SU-DHL-6 (cell line): ENCODE data around the gene AMOTL1.

Experiments
- H2AFZ ChIP-seq: fragments of 200-600 bp; sonication (generic); 2 replicates; pipeline ENCODE4 v1.6.1; 2014; ENCODE audit warnings: low read depth, mild to moderate bottlenecking, moderate library complexity, mixed read lengths, antibody characterized with exemption, low read length; ENCODE audit not compliant: severe bottlenecking
- H3F3A ChIP-seq: fragments of 200-600 bp; shearing (Covaris generic); 2 replicates; pipeline ENCODE4 v1.6.0; 2016; ENCODE audit warnings: antibody characterized with exemption, mild to moderate bottlenecking; ENCODE audit not compliant: insufficient read depth
- H3K27ac ChIP-seq: fragments of 200-600 bp; sonication (generic); 2 replicates; pipeline ENCODE4 v1.5.1; 2016; ENCODE audit warnings: low read depth, mild to moderate bottlenecking, low read length, moderate library complexity, mixed read lengths
- H3K27me3 ChIP-seq: fragments of 200-600 bp; sonication (generic), shearing (Covaris generic); 2 replicates; pipeline ENCODE4 v1.6.0; 2014; ENCODE audit warnings: mild to moderate bottlenecking, low read length
- H3K36me3 ChIP-seq: fragments of 200-600 bp; sonication (generic); 2 replicates; pipeline ENCODE4 v1.6.1; 2014; ENCODE audit warnings: mild to moderate bottlenecking, low read length, mixed read lengths
- H3K4me2 ChIP-seq: fragments of 300-600, 200-600 bp; shearing (Covaris generic), sonication (generic); 2 replicates; pipeline ENCODE4 v1.6.0; 2014; ENCODE audit warnings: low read length, low read depth, mild to moderate bottlenecking; ENCODE audit not compliant: poor library complexity, severe bottlenecking
- H3K4me3 ChIP-seq: fragments of 200-600 bp; sonication (generic); 2 replicates; pipeline ENCODE4 v1.5.1; 2014; ENCODE audit warnings: antibody characterized with exemption, low read length, mild to moderate bottlenecking, mixed read lengths; ENCODE audit not compliant: insufficient read depth, poor library complexity, severe bottlenecking
- H3K79me2 ChIP-seq: fragments of 200-600 bp; sonication (generic); 2 replicates; pipeline ENCODE4 v1.6.1; 2014; ENCODE audit warnings: mild to moderate bottlenecking, low read length, moderate library complexity; ENCODE audit not compliant: insufficient read depth
- H3K9ac ChIP-seq: fragments of 200-600 bp; sonication (generic); 2 replicates; pipeline ENCODE4 v1.7.0; 2014; ENCODE audit warnings: mild to moderate bottlenecking, low read length
- H3K9me2 ChIP-seq: fragments of 200-600 bp; sonication (generic); replicated peaks from 2 replicates; pipeline ENCODE4 v1.6.1; 2014; ENCODE audit warnings: low read length; ENCODE audit not compliant: insufficient read depth
- H3K9me3 ChIP-seq: fragments of 200-600 bp; sonication (generic); 2 replicates; pipeline ENCODE4 v1.6.1; 2014; ENCODE audit warnings: low read length, mixed read lengths; ENCODE audit not compliant: insufficient read depth
- H4K20me1 ChIP-seq: fragments of 200-600 bp; sonication (generic); 2 replicates; pipeline ENCODE4 v1.6.1; 2014; ENCODE audit warnings: low read depth, mild to moderate bottlenecking, antibody characterized with exemption, low read length, moderate library complexity, mixed read lengths
- CTCF ChIP-seq: fragments of 200-600 bp; sonication (generic); IDR thresholded peaks from one replicate; pipeline ENCODE4 v1.5.1; 2017; ENCODE audit warnings: antibody characterized with exemption, mild to moderate bottlenecking, low read length, moderate library complexity; ENCODE audit not compliant: insufficient read depth, poor library complexity, severe bottlenecking
- EZH2phosphoT487 ChIP-seq: fragments of 200-600 bp; sonication (generic), shearing (Covaris generic); conservative IDR thresholded peaks from 2 replicates; pipeline ENCODE4 v1.6.1; 2018; ENCODE audit warnings: mild to moderate bottlenecking, antibody characterized with exemption, low read length, moderate library complexity, mixed read lengths

Gene AMOTL1

GRCh38 chr11:94767701-94768601 is at the start of gene AMOTL1:
Gene AMOTL1 (plus strand): TSS chr11:94768356. CDS start chr11:94768512, 156 bp downstream.
- Histone ChIP-seq H3K9me3 (no peaks in the 10 kb centered on the region), H3K36me3 (no peaks in the 10 kb centered on the region), H2AFZ (no peak within 1 kb of the TSS), H3K27ac (no peak within 1 kb of the TSS), H3K9ac (no peak within 1 kb of the TSS), H4K20me1 (no peaks in the 10 kb centered on the region), H3K9me2 (no peaks in the 10 kb centered on the region), H3K79me2 (no peaks in the 10 kb centered on the region), H3F3A (no peaks in the 10 kb centered on the region), H3K27me3 (no peaks in the 10 kb centered on the region), H3K4me2 (no peak within 1 kb of the TSS), H3K4me3 (no peak within 1 kb of the TSS)
- TF ChIP-seq EZH2phosphoT487 (no peak), CTCF (no peak)

GRCh38 chr11:94719876-94720275 is 48.3 kb upstream of the AMOTL1 start:
- H3K9me2 ChIP-seq = no peaks in the 10 kb centered on the region
- H2AFZ ChIP-seq = no peak overlapping the region
- H4K20me1 ChIP-seq = no peaks in the 10 kb centered on the region
- no peak for TF ChIP-seq EZH2phosphoT487
- no peak for TF ChIP-seq CTCF
- no peak overlapping the region for H3K9ac ChIP-seq
- H3K4me2 ChIP-seq = no peak overlapping the region
- H3F3A ChIP-seq = no peaks in the 10 kb centered on the region
- H3K9me3 ChIP-seq = no peaks in the 10 kb centered on the region
- no peak overlapping the region for H3K27ac ChIP-seq
- H3K27me3 ChIP-seq = no peaks in the 10 kb centered on the region
- H3K36me3 ChIP-seq = no peaks in the 10 kb centered on the region
- H3K4me3 ChIP-seq = no peak overlapping the region
- H3K79me2 ChIP-seq = no peaks in the 10 kb centered on the region

- Histone ChIP-seq H3K9ac (no peak overlapping the region), H2AFZ (no peak overlapping the region), H3K36me3 (no peaks in the 10 kb centered on the region), H3K9me2 (no peaks in the 10 kb centered on the region), H3K79me2 (no peaks in the 10 kb centered on the region), H4K20me1 (no peaks in the 10 kb centered on the region), H3K4me2 (no peak overlapping the region), H3F3A (no peaks in the 10 kb centered on the region), H3K9me3 (no peaks in the 10 kb centered on the region), H3K4me3 (no peak overlapping the region), H3K27me3 (no peaks in the 10 kb centered on the region), H3K27ac (no peak overlapping the region)
- TF ChIP-seq CTCF (no peak), EZH2phosphoT487 (no peak)
Observed at GRCh38 chr11:94721565-94722292, 46.4 kb upstream of the AMOTL1 start.
